Fibroblast of skin of right biceps (primary cell): ENCODE results near the gene LDLR.
A peak's percentile ranks its signal among the peaks of the same experiment; 100 is the strongest.
"Not testable (repeated sequence)": the region's sequence is repeated elsewhere in the genome, so short reads cannot be mapped to it uniquely, and the experiment has no call there.

ENCODE experiments used
- DNase-seq: peaks from one replicate; pipeline ENCODE4 v3.0.0-alpha.2; 2013

Gene LDLR

GRCh38 chr19:11073568-11073967 lies 15.7 kb upstream of the LDLR start:
- no peak for DNase-seq

DNA sequence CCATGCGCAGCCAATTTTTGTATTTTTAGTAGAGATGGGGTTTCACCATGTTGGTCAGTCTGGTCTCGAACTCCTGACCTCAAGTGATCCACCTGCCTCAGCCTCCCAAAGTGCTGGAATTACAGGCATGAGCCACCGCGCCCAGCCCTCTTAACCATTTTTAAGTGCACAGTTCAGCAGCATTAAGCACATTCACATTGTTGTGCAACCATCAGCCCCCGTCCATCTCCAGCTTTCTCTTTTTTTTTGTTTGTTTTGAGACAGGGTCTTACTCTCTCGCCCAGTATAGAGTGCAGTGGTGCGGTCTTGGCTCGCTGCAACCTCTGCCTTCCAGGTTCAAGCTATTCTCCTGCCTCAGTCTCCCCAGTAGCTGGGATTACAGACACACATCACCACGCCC lies 12.5 kb upstream of the LDLR start:
- not testable (repeated sequence) for DNase-seq

- DNase-seq = no peak
Measured at GRCh38 chr19:11078893-11079292, 10.4 kb upstream of the LDLR start.

GRCh38 chr19:11079999-11080398 lies 9.3 kb upstream of the LDLR start:
- DNase-seq = no peak

GRCh38 chr19:11087870-11088505 lies 1.3 kb upstream of the LDLR start:
- no peak for DNase-seq

GRCh38 chr19:11088506-11089253 lies 583 bp upstream of the LDLR start:
- DNase-seq = no peak

GRCh38 chr19:11090014-11090263 lies 676 bp downstream of the LDLR start:
- not testable (repeated sequence) for DNase-seq

DNA sequence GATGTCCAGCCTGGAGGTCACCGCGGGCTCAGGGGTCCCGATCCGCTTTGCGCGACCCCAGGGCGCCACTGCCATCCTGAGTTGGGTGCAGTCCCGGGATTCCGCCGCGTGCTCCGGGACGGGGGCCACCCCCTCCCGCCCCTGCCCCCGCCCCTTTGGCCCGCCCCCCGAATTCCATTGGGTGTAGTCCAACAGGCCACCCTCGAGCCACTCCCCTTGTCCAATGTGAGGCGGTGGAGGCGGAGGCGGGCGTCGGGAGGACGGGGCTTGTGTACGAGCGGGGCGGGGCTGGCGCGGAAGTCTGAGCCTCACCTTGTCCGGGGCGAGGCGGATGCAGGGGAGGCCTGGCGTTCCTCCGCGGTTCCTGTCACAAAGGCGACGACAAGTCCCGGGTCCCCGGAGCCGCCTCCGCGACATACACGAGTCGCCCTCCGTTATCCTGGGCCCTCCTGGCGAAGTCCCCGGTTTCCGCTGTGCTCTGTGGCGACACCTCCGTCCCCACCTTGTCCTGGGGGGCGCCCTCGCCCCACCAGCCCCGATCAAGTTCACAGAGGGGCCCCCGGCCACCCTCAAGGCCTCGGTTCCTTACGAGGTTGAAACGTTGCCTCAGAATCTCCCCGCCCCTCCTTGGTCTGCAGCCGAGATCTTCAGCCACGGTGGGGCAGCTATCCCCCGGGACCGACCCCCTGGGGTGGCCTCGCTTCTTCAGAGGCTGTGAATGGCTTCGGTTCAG lies 1.2 kb downstream of the LDLR start:
- peak; percentile 98 for DNase-seq

GRCh38 chr19:11090997-11091702 lies 1.9 kb downstream of the LDLR start:
- no peak for DNase-seq

GRCh38 chr19:11091703-11092153 lies 2.5 kb downstream of the LDLR start:
- peak; percentile 98 for DNase-seq

DNA sequence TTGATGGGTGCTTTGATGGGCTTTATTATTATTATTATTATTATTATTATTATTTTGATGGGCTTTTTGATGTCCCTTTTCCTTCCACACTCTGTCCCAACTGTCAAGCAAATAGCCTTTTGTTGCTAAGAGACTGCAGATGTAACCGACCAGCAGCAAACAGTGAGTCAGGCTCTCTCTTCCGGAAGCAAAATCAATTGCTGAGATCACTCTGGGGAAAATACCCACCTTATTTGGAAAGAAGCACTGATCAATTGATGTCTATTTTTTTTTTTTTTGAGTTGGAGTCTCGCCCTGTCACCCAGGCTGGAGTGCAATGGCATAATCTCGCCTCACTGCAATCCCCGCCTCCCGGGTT lies 2.9 kb downstream of the LDLR start:
- DNase-seq = peak; percentile 72

DNA sequence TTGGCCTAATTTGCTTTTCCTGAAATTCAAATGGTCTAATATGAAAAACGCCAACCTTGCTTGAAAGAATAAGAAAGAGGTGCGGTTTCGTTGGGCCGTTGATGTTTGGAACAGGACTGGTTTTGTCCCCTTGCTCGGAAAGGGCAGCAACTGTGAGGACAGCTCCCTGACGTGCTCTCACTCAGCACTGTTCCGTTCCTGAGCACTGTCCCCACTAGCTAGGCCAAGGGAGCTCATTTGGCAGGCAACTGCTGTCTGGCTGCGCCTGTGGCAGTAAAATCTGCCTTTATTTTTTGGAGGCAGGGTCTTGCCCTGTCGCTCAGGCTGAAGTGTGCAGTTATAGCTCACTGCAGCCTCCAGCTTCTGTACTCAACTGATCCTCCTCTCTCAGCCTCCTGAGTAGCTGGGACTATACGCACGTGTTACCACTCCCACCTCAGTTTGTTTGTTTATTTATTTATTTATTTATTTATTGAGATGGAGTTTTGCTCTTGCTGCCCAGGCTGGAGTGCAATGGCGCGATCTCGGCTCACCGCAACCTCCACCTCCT lies 4.5 kb downstream of the LDLR start:
- no peak for DNase-seq

DNA sequence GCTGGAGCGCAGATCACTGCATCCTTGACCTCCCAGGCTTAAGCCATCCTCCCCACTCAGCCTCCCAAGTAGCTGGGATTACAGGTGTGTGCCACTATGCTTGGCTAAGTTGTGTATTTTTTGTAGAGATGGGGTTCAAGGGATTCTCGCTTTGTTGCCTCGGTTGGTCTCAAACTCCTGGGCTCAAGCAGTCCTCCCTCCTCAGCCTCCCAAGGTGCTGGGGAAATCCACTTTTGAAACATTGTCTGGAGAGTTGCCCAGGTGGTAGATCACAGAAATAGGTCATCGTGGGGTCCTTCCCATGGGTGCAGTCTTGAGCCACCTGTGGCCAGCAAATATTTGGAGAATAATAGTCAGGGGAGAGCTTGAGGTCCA lies 5.2 kb downstream of the LDLR start:
- DNase-seq = no peak

- peak; percentile 79 for DNase-seq
Measured at GRCh38 chr19:11096210-11096841, 7.1 kb downstream of the LDLR start.

- not testable (repeated sequence) for DNase-seq
Measured at GRCh38 chr19:11097367-11097766, 8.1 kb downstream of the LDLR start.

GRCh38 chr19:11098327-11098726 lies 9.1 kb downstream of the LDLR start:
- DNase-seq = no peak

- no peak for DNase-seq
Measured at GRCh38 chr19:11098861-11099260, 9.6 kb downstream of the LDLR start.

DNA sequence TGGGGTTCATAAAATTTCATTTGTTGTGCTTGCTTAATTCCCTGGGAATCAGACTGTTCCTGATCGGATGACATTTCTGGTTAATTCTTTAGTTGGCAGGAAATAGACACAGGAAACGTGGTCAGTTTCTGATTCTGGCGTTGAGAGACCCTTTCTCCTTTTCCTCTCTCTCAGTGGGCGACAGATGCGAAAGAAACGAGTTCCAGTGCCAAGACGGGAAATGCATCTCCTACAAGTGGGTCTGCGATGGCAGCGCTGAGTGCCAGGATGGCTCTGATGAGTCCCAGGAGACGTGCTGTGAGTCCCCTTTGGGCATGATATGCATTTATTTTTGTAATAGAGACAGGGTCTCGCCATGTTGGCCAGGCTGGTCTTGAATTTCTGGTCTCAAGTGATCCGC lies 10.8 kb downstream of the LDLR start:
- DNase-seq = no peak

DNA sequence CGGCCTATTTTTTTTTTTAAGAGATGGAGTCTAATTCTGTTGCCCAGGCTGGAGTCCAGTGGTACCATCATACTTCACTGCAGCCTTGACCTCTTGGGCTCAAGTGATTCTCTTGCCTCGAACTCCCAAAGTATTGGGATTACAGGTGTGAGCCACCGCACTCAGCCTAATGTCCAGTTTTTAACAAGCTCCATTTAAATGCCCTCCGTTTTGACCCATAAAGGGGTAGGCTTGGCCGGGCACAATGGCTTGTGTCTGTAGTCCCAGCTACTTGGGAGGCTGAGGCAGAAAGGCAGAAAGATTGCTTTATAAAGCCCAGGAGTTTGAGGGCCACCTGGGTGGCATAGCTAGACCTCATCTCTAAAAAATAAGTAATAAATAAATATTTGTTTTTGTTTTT lies 11.8 kb downstream of the LDLR start:
- no peak for DNase-seq

- DNase-seq = no peak
Measured at GRCh38 chr19:11102944-11103343, 13.7 kb downstream of the LDLR start.

- DNase-seq = not testable (repeated sequence)
Measured at GRCh38 chr19:11103667-11104066, 14.4 kb downstream of the LDLR start.

- DNase-seq = no peak
Measured at GRCh38 chr19:11105014-11105636, 15.9 kb downstream of the LDLR start.
